ENCODE data around the gene TECPR2. TPM values are rescaled to one million over a fixed set of nuclear protein-coding genes. Genes with fewer than 3 reads are reported as not detected.

Gene TECPR2
- polyA plus RNA-seq, 1 donor (not counting 4 experiments of a cell fraction or from before 2014, with no cell fraction given), result 8.3 TPM

DNA sequence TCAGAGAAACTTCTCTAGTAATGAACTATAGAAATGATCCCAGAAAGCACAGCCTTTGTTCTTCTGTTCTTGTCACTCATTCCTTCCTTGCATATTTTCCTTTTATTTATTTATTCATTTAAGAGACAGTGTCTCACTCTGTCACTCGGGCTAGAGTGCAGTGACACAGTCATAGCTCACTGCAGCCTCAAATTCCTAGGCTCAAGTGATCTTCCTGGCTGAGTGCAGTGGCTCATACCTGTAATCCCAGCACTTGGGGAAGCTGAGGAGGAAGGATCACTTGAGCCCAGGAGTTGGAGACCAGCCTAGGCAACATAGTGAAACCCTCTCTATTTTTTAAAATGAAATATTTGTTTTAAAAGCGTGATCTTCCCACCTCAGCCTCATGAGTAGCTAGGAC is 11.5 kb downstream of the TECPR2 start:
- no peak for TF ChIP-seq EZH2 (IDR thresholded peaks at IDR 0.05; ENCODE audit: low read length)
- TF ChIP-seq, protein P1, sequence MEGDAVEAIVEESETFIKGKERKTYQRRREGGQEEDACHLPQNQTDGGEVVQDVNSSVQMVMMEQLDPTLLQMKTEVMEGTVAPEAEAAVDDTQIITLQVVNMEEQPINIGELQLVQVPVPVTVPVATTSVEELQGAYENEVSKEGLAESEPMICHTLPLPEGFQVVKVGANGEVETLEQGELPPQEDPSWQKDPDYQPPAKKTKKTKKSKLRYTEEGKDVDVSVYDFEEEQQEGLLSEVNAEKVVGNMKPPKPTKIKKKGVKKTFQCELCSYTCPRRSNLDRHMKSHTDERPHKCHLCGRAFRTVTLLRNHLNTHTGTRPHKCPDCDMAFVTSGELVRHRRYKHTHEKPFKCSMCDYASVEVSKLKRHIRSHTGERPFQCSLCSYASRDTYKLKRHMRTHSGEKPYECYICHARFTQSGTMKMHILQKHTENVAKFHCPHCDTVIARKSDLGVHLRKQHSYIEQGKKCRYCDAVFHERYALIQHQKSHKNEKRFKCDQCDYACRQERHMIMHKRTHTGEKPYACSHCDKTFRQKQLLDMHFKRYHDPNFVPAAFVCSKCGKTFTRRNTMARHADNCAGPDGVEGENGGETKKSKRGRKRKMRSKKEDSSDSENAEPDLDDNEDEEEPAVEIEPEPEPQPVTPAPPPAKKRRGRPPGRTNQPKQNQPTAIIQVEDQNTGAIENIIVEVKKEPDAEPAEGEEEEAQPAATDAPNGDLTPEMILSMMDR (optimal IDR thresholded peaks at IDR 0.05 in 1 of 3, IDR thresholded peaks at IDR 0.05 in 1 of 3, conservative IDR thresholded peaks at IDR 0.05 in 1 of 3; ENCODE audit: extremely low read depth in 1 of 3, insufficient read depth in 2 of 3, low read length in 3 of 3), result no peak
- H3K4me3 ChIP-seq (ENCODE audit: control insufficient read depth in 2 of 3, extremely low read depth in 1 of 3, insufficient read depth in 2 of 3, low read depth in 1 of 3, low read length in 3 of 3), result no peak overlapping the region
- no peak overlapping the region for H3K27ac ChIP-seq (ENCODE audit: control insufficient read depth, insufficient read depth, low read length)
- H3K9ac ChIP-seq (ENCODE audit: control insufficient read depth, extremely low read depth, insufficient read depth, low read length), result no peak overlapping the region
- dilution Hi-C loops (cut with MboI; ENCODE audit: extremely low pct_ligation_motif_present, low sequenced_read_pairs), result no loop called here
- DNase-seq (ENCODE audit: low read depth, low spot score) (no peak), FAIRE-seq (no peak)
- no peaks in the 10 kb centered on the region for H4K20me1 ChIP-seq (ENCODE audit: control insufficient read depth, extremely low read depth, insufficient read depth, low read length)
- no peaks in the 10 kb centered on the region for H3K4me1 ChIP-seq (ENCODE audit: control insufficient read depth, extremely low read depth, insufficient read depth, low read length)
- peaks cover 7% of the 10 kb centered on the region for H3K79me2 ChIP-seq (ENCODE audit: control insufficient read depth, insufficient read depth, low read length)
- no peak overlapping the region for H3K4me2 ChIP-seq (ENCODE audit: control insufficient read depth, extremely low read depth, insufficient read depth, low read depth, low read length)
- no peak overlapping the region for H2AFZ ChIP-seq (ENCODE audit: control insufficient read depth, low read length)
- H3K9me3 ChIP-seq (ENCODE audit: control insufficient read depth, low read depth, low read length), result no peaks in the 10 kb centered on the region
- no peaks in the 10 kb centered on the region for H3K27me3 ChIP-seq (ENCODE audit: control insufficient read depth, extremely low read depth, insufficient read depth, low read length)
- no peaks in the 10 kb centered on the region for H3K9me1 ChIP-seq (ENCODE audit: control insufficient read depth, extremely low read depth, insufficient read depth, low read length)
- H3K36me3 ChIP-seq (ENCODE audit: control insufficient read depth in 2 of 2, extremely low read depth in 1 of 2, insufficient read depth in 2 of 2, low read length in 2 of 2), result peaks cover 2 to 4% of the 10 kb centered on the region in 2 experiments

DNA sequence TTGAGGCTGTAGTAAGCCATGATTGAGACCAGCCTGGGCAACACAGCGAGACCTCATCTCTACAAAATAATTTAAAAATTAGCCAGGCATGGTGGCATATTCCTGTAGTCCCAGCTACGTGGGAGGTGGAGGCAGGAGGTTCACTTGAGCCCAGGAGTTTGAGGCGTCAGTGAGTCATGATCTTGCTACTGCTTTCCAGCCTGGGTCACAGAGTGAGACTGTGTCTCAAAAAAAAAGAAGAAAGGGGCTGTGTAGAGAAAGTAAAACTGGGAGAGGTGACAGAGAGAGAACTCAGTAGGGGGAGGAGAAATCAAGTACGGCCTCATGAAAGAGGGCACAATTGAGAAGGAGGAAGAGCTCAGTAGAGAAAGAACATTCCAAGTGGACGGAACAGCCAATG is 12.4 kb downstream of the TECPR2 start:
- Histone ChIP-seq H3K4me3 (ENCODE audit: control insufficient read depth in 2 of 3, extremely low read depth in 1 of 3, insufficient read depth in 2 of 3, low read depth in 1 of 3, low read length in 3 of 3) (no peak overlapping the region), H3K9me1 (ENCODE audit: control insufficient read depth, extremely low read depth, insufficient read depth, low read length) (no peaks in the 10 kb centered on the region), H3K9ac (ENCODE audit: control insufficient read depth, extremely low read depth, insufficient read depth, low read length) (no peak overlapping the region), H3K4me2 (ENCODE audit: control insufficient read depth, extremely low read depth, insufficient read depth, low read depth, low read length) (no peak overlapping the region), H3K9me3 (ENCODE audit: control insufficient read depth, low read depth, low read length) (no peaks in the 10 kb centered on the region), H3K36me3 (ENCODE audit: control insufficient read depth in 2 of 2, extremely low read depth in 1 of 2, insufficient read depth in 2 of 2, low read length in 2 of 2) (peaks cover 3 to 4% of the 10 kb centered on the region in 2 experiments), H3K27me3 (ENCODE audit: control insufficient read depth, extremely low read depth, insufficient read depth, low read length) (no peaks in the 10 kb centered on the region), H2AFZ (ENCODE audit: control insufficient read depth, low read length) (no peak overlapping the region), H4K20me1 (ENCODE audit: control insufficient read depth, extremely low read depth, insufficient read depth, low read length) (no peaks in the 10 kb centered on the region), H3K79me2 (ENCODE audit: control insufficient read depth, insufficient read depth, low read length) (peaks cover 7% of the 10 kb centered on the region), H3K4me1 (ENCODE audit: control insufficient read depth, extremely low read depth, insufficient read depth, low read length) (no peaks in the 10 kb centered on the region), H3K27ac (ENCODE audit: control insufficient read depth, insufficient read depth, low read length) (no peak overlapping the region)
- FAIRE-seq (no peak), DNase-seq (ENCODE audit: low read depth, low spot score) (no peak)
- dilution Hi-C loops (cut with MboI; ENCODE audit: extremely low pct_ligation_motif_present, low sequenced_read_pairs), result no loop called here
- TF ChIP-seq, protein P1 (optimal IDR thresholded peaks at IDR 0.05 in 1 of 3, IDR thresholded peaks at IDR 0.05 in 1 of 3, conservative IDR thresholded peaks at IDR 0.05 in 1 of 3; ENCODE audit: extremely low read depth in 1 of 3, insufficient read depth in 2 of 3, low read length in 3 of 3), result no peak
- no peak for TF ChIP-seq EZH2 (IDR thresholded peaks at IDR 0.05; ENCODE audit: low read length)
